GM12873 (cell line): Measurements from ENCODE around the gene TAPT1.

Experiments
- TF ChIP-seq, protein P1 (sequence below): IDR thresholded peaks from 2 replicates; pipeline ENCODE4 v1.5.1; 2012; ENCODE audit warnings: low read depth, mild to moderate bottlenecking, moderate library complexity, low read length, control low read depth; ENCODE audit not compliant: insufficient read depth; ENCODE audit errors: missing control alignments

The TAPT1 gene

DNA sequence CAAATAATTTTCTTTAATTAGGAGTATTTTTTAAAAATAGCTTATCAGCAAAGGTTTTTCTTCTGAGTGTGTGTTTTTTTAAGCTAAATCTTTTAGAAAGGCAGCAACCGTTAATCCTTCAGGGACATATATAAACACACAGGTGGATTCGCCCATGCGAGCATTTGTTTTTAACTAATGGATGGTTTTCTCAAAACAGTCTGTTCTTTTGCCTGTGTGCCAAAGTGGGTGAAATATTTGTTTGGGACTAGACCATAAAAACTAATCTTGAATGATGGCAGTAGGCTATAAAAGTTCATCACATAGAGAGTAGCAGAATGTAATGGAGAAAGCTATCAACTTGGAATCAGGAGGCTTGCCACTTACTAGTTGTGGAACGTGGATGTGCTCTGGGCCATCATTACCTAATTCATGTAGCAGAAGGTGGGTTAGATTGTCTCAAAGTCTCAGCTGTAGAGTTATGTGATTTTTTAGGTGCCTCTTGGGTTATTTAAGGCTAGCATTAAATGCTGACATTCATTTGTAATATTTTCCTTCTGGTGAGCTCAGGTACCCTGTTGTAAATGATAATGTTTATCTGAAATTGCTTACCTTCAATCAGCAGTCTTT lies 7.4 kb upstream of the TAPT1 start:
- TF ChIP-seq, protein P1, sequence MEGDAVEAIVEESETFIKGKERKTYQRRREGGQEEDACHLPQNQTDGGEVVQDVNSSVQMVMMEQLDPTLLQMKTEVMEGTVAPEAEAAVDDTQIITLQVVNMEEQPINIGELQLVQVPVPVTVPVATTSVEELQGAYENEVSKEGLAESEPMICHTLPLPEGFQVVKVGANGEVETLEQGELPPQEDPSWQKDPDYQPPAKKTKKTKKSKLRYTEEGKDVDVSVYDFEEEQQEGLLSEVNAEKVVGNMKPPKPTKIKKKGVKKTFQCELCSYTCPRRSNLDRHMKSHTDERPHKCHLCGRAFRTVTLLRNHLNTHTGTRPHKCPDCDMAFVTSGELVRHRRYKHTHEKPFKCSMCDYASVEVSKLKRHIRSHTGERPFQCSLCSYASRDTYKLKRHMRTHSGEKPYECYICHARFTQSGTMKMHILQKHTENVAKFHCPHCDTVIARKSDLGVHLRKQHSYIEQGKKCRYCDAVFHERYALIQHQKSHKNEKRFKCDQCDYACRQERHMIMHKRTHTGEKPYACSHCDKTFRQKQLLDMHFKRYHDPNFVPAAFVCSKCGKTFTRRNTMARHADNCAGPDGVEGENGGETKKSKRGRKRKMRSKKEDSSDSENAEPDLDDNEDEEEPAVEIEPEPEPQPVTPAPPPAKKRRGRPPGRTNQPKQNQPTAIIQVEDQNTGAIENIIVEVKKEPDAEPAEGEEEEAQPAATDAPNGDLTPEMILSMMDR = no peak

DNA sequence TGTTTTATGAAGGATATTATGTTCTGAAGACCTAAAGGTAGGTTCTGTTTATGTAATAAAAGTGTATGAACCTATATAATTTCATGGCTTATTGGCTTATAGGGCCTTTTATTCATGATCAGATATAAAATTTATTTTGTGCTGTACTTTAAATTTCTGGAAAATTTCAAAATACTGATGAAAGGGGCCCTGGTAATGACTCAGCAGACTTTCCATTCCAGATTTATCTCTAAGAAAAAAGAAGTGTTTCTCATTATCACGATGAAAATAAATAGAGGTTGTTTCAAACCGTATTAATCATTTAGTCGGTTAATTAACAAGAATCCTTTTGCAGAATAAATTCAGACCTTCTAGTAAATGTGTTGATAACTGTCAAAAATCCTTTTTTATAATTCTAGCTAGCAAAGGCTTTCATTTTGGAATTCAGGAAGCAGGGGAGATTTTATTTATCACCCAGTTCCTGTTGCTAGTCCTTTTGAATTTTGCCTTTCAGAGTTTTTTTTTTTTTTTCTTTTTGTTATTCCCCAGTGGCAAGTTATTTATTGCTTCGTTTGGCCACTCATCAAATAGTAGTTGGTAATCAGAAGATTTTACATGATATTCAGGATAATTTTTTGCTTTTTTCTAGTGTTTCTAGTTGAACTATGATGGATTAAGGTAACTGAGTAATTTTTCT lies 5.4 kb upstream of the TAPT1 start:
- TF ChIP-seq, protein P1 = no peak

DNA sequence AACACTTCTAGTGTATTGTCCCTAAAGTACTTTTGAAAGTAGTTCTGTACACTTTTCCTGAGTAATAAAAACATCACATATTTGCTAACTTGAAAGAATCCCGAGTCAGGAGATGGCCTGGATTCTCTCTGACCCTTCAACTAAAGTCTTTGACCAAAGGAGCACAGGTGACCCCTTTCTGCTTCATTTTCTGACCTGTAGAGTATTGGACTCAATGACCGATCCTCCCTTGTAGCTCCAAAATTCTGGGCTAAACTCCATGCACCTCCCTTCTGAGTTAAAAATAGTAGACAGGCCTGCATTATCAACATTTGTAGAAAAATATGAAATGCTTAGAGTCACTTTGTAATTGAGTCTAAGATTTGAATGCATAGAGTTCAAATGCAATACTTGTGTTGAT lies 4.0 kb upstream of the TAPT1 start:
- TF ChIP-seq, protein P1 = no peak

DNA sequence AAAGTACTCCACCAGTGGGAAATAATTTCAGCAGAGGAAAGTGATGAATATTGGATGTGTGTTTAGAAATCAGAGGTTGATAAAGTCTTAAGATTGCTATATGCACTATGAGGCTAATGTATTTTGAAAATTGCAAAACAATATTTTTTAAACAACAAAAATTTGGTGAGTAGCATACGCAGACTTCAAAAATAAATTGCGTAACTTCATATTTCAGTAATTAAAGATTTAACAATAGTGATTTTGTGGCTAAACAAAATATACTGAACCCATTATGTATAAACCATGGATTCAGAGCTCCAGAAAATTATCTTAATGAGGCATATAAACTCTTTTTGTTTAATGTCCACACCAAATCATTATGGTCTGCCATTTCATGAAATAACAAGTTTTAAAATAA lies 3.3 kb upstream of the TAPT1 start:
- TF ChIP-seq, protein P1 = no peak

DNA sequence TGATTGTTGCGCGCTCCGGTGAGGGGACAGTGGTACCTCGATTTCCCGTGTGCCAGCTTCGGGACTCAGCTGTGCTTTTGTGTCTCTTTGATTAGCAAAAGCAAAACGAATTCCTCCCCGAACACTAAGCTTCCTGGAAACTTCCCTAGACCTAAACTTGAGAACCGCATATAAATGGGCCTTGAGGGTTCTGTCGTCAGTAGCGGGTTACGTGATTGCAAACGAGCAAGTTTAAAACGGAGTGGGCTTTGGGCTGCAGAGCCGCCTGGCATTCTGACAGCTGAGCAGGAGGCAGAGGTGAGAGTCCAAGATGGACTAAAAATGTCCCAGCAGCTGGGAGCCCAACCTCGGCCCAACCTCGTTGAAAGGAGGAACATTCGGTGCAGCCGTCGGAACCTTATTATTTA lies 1.2 kb upstream of the TAPT1 start:
- TF ChIP-seq, protein P1 = no peak

DNA sequence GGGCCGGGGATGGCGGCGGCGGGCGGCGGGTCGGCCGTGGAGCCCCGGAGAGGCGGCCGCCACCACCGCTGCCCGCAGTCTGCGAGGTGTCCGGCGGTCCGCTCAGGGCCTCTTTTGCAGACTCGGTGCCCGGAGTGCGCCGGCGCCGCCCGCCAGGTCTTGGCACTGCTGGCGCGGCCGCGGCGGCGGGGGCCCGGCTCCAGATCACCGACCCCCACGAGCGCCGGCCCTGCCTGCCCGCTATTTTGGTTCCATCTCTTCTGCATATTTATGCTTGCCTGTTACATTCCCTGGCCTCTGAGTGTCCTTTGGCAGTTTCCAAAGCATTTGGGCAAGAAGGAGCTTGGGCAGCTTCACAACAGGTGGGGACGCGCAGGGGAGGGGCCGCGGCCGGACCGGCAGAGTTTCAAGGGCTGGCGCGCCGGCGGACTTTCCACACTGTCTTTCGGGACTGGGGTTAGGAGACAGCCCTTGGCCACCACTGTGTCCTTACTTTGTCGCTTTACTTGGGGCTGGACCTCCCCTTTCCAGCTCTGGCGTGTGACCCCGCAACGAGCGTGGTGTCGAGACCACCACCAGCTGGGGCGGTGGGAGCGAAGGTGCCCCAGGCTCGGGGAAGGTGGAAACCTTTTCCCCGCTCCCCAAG lies 668 bp upstream of the TAPT1 start:
- TF ChIP-seq, protein P1 = no peak

DNA sequence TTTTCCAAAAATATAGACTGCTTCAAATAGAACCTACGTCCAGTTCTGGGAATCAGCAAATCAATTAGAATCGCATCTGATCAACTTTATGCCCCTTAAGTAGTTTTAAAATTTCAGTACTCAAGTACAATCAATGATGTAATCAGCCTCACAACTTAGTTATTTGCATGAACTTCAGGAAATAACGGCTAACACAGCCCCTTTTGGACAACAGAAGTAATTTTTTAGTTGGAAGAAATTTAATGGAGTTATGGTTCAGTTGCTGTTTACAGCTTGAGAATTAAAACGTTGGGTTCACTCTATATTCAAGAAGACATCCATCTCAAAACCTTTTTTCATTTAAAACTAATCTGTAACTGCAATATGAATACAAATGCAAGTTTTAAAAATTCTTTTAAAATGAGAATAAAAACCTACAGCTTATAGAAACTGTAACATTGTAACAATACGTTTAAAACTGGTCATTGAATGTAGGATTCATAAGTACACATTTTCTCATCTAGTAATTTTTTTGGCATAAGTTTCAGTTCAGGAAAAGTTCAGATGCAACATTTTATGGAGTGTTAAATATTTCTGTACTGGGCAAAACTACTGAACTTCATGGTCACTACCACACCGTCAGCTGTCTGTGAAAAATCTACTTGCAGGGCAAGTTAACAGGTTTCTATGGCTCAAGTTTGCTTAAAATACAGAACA lies 956 bp downstream of the TAPT1 start:
- TF ChIP-seq, protein P1 = no peak
